ENCODE measurements around the gene CLCA4. TPM values are rescaled to one million over a fixed set of nuclear protein-coding genes. Genes with fewer than 3 reads are reported as not detected.

Gene CLCA4
- total and polyA plus RNA-seq, 9 of the 15 experiments (the other 6 are each of a cell fraction or from before 2014, with no cell fraction given): not detected

DNA sequence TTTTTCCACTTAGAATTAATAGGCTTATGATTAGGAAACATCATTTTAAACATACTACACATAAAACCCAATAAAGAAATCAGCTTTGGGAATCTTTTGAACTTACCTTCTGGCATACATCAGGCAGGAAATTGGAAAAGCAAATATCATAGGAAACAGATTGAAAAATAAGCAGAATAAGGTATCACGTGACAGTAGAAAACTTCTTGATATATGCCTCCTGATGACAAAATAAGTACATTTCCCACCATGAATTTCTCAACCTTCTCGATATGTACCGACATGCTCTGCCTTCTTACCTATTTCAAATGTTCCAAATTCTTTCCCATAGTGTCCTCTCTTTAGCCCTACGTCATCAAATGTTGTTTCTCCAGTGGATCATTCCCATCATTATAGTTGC, 72.4 kb downstream of the CLCA4 start:
- Histone ChIP-seq H3K9ac (ENCODE audit: insufficient read depth in 1 of 2, low read depth in 2 of 2, low read length in 2 of 2) (no peak overlapping the region), H3K27me3 (ENCODE audit: control insufficient read depth in 2 of 2, insufficient read depth in 2 of 2, low read length in 2 of 2) (no peaks in the 10 kb centered on the region), H4K20me1 (replicated peaks; ENCODE audit: control insufficient read depth, insufficient read depth, low read length) (no peaks in the 10 kb centered on the region), H3K4me1 (replicated peaks in 1 of 2; ENCODE audit: control insufficient read depth in 2 of 2, insufficient read depth in 2 of 2, low read length in 2 of 2) (no peaks in the 10 kb centered on the region), H2AFZ (ENCODE audit: low read depth, low read length) (no peak overlapping the region), H3K4me2 (ENCODE audit: insufficient read depth, low read length) (no peak overlapping the region), H3K9me1 (ENCODE audit: control insufficient read depth, insufficient read depth, low read length) (no peaks in the 10 kb centered on the region), H3K79me2 (ENCODE audit: control insufficient read depth, insufficient read depth, low read length) (no peaks in the 10 kb centered on the region), H3K4me3 (no peak overlapping the region), H3K27ac (ENCODE audit: extremely low read depth, low read depth, low read length) (no peak overlapping the region), H3K36me3 (ENCODE audit: control insufficient read depth, insufficient read depth, low read length) (no peaks in the 10 kb centered on the region), H3K9me3 (replicated peaks; ENCODE audit: control insufficient read depth, insufficient read depth, low read depth, low read length) (no peaks in the 10 kb centered on the region)
- TF ChIP-seq, protein P1, sequence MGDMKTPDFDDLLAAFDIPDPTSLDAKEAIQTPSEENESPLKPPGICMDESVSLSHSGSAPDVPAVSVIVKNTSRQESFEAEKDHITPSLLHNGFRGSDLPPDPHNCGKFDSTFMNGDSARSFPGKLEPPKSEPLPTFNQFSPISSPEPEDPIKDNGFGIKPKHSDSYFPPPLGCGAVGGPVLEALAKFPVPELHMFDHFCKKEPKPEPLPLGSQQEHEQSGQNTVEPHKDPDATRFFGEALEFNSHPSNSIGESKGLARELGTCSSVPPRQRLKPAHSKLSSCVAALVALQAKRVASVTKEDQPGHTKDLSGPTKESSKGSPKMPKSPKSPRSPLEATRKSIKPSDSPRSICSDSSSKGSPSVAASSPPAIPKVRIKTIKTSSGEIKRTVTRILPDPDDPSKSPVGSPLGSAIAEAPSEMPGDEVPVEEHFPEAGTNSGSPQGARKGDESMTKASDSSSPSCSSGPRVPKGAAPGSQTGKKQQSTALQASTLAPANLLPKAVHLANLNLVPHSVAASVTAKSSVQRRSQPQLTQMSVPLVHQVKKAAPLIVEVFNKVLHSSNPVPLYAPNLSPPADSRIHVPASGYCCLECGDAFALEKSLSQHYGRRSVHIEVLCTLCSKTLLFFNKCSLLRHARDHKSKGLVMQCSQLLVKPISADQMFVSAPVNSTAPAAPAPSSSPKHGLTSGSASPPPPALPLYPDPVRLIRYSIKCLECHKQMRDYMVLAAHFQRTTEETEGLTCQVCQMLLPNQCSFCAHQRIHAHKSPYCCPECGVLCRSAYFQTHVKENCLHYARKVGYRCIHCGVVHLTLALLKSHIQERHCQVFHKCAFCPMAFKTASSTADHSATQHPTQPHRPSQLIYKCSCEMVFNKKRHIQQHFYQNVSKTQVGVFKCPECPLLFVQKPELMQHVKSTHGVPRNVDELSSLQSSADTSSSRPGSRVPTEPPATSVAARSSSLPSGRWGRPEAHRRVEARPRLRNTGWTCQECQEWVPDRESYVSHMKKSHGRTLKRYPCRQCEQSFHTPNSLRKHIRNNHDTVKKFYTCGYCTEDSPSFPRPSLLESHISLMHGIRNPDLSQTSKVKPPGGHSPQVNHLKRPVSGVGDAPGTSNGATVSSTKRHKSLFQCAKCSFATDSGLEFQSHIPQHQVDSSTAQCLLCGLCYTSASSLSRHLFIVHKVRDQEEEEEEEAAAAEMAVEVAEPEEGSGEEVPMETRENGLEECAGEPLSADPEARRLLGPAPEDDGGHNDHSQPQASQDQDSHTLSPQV (IDR thresholded peaks at IDR 0.05): no peak
- TF ChIP-seq CHD4 (IDR thresholded peaks at IDR 0.05; ENCODE audit: insufficient read depth, insufficient replicate concordance, low read depth, low read length, poor library complexity, severe bottlenecking) (no peak), SPI1 (IDR thresholded peaks at IDR 0.05; ENCODE audit: borderline replicate concordance, low read depth, low read length) (no peak), FOXK2 (conservative IDR thresholded peaks at IDR 0.05 in 1 of 2, IDR thresholded peaks at IDR 0.05 in 1 of 2; ENCODE audit: low read depth in 2 of 2) (no peak), SMAD1 (IDR thresholded peaks at IDR 0.05; ENCODE audit: low read depth, low read length, partially characterized antibody) (no peak), TCF7L2 (IDR thresholded peaks at IDR 0.05; ENCODE audit: low read depth, low read length) (no peak), RAD51 (IDR thresholded peaks at IDR 0.05; ENCODE audit: borderline replicate concordance, low read depth) (peak; percentile 39; the same call in 1 of the 2 replicates), RFX7 (CRISPR knock-in tag; IDR thresholded peaks at IDR 0.05) (no peak), NCOR1 (IDR thresholded peaks at IDR 0.05) (no peak), SOX6 (IDR thresholded peaks at IDR 0.05) (no peak)
- TF ChIP-seq, protein P2, sequence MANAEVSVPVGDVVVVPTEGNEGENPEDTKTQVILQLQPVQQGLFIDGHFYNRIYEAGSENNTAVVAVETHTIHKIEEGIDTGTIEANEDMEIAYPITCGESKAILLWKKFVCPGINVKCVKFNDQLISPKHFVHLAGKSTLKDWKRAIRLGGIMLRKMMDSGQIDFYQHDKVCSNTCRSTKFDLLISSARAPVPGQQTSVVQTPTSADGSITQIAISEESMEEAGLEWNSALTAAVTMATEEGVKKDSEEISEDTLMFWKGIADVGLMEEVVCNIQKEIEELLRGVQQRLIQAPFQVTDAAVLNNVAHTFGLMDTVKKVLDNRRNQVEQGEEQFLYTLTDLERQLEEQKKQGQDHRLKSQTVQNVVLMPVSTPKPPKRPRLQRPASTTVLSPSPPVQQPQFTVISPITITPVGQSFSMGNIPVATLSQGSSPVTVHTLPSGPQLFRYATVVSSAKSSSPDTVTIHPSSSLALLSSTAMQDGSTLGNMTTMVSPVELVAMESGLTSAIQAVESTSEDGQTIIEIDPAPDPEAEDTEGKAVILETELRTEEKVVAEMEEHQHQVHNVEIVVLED (CRISPR knock-in tag; IDR thresholded peaks at IDR 0.05): no peak
- TF ChIP-seq, protein P3, sequence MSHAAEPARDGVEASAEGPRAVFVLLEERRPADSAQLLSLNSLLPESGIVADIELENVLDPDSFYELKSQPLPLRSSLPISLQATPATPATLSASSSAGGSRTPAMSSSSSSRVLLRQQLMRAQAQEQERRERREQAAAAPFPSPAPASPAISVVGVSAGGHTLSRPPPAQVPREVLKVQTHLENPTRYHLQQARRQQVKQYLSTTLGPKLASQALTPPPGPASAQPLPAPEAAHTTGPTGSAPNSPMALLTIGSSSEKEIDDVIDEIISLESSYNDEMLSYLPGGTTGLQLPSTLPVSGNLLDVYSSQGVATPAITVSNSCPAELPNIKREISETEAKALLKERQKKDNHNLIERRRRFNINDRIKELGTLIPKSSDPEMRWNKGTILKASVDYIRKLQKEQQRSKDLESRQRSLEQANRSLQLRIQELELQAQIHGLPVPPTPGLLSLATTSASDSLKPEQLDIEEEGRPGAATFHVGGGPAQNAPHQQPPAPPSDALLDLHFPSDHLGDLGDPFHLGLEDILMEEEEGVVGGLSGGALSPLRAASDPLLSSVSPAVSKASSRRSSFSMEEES (CRISPR knock-in tag; IDR thresholded peaks at IDR 0.05): peak; percentile 84
- ChIA-PET CTCF (ENCODE audit: low intra/inter-chr PET ratio) (no interaction called here), POLR2A (no interaction called here)
- in situ Hi-C loops (cut with MboI): no loop called here
- no TSS peak for BruUV-seq (replicated peaks)
- FAIRE-seq (no peak), DNase-seq (ENCODE audit: extremely low read depth in 1 of 4, low spot score in 3 of 4) (no peak), ATAC-seq (no peak)
- intact Hi-C loops (cut with micrococcal nuclease): no loop called here
- WGBS (ENCODE audit: insufficient coverage, low coverage, missing lambda C conversion rate): 0% methylated on average over 4 of the region's 4 CpGs

All from K562 (cell line).